Tibial nerve (tissue), 4 donors: ENCODE data around the gene ECEL1. TPM values are rescaled to one million over a fixed set of nuclear protein-coding genes. Genes with fewer than 3 reads are reported as not detected.

ENCODE experiments used
- DNase-seq, 2 donors: peaks; one replicate each; pipeline ENCODE4 v3.0.0-alpha.2; 2019; ENCODE audit warnings: low spot score in 2 of 2
- H3K27ac ChIP-seq, 4 donors: fragments of 200-600 bp; sonication (generic) in 3 of 4; one replicate each; pipeline ENCODE4 v1.5.1; 2017 to 2019; ENCODE audit warnings: mild to moderate bottlenecking in 1 of 4
- H3K27me3 ChIP-seq, 2 donors: fragments of 200-600 bp; sonication (generic) in 1 of 2; one replicate each; pipeline versions ENCODE4 v1.5.1 to v1.6.0; 2017 to 2019
- H3K36me3 ChIP-seq, 3 donors: fragments of 200-600 bp; sonication (generic); one replicate each; pipeline ENCODE4 v1.5.1; 2018 to 2019
- H3K4me1 ChIP-seq, 4 donors: fragments of 200-600 bp; sonication (generic) in 3 of 4; one replicate each; pipeline ENCODE4 v1.5.1; 2017 to 2019
- H3K4me3 ChIP-seq, 4 donors: fragments of 200-600 bp; sonication (generic) in 3 of 4; one replicate each; pipeline ENCODE4 v1.5.1; 2017 to 2019; ENCODE audit warnings: mild to moderate bottlenecking in 1 of 4, moderate library complexity in 1 of 4
- H3K9me3 ChIP-seq, 4 donors: fragments of 200-600 bp; sonication (generic) in 3 of 4; one replicate each; pipeline ENCODE4 v1.5.1; 2017 to 2019
- EP300 ChIP-seq, 2 donors: sonication (generic); formaldehyde crosslinking; IDR thresholded peaks; one replicate each; pipeline ENCODE4 v1.6.1; 2017; ENCODE audit warnings: antibody characterized with exemption in 2 of 2, mild to moderate bottlenecking in 1 of 2
- POLR2A ChIP-seq, 2 donors: fragments of 450-650 bp; IDR thresholded peaks; one replicate each; pipeline ENCODE4 v1.6.1; 2017; ENCODE audit warnings: antibody characterized with exemption in 2 of 2, mild to moderate bottlenecking in 2 of 2, moderate library complexity in 2 of 2
- WGBS, 2 donors: methylation state at CpG; one replicate each; pipeline ENCODE4 v1.1.5; 2018; 5-methylcytosine and 5-hydroxymethylcytosine counted together
- total RNA-seq, 4 donors: library from RNA; depleted of rRNA; stranded (reverse); fragments of >200 nt; gene quantifications; one replicate each; pipeline ENCODE4 v1.1.0, GENCODE V29; 2016
- TF ChIP-seq, protein P1 (sequence below), 5 experiments: fragments of 200-600 bp in 3 of 5; fragments of 450-650 bp in 2 of 5; sonication (generic) in 3 of 5; IDR thresholded peaks; one replicate each; pipeline ENCODE4 v1.5.1; 2016 to 2019; ENCODE audit warnings: antibody characterized with exemption in 5 of 5, mild to moderate bottlenecking in 3 of 5, moderate library complexity in 2 of 5

Gene ECEL1, protein sequence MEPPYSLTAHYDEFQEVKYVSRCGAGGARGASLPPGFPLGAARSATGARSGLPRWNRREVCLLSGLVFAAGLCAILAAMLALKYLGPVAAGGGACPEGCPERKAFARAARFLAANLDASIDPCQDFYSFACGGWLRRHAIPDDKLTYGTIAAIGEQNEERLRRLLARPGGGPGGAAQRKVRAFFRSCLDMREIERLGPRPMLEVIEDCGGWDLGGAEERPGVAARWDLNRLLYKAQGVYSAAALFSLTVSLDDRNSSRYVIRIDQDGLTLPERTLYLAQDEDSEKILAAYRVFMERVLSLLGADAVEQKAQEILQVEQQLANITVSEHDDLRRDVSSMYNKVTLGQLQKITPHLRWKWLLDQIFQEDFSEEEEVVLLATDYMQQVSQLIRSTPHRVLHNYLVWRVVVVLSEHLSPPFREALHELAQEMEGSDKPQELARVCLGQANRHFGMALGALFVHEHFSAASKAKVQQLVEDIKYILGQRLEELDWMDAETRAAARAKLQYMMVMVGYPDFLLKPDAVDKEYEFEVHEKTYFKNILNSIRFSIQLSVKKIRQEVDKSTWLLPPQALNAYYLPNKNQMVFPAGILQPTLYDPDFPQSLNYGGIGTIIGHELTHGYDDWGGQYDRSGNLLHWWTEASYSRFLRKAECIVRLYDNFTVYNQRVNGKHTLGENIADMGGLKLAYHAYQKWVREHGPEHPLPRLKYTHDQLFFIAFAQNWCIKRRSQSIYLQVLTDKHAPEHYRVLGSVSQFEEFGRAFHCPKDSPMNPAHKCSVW
- 1 to 10 TPM in 3 of 4 donors, not detected in 1; 1.0 to 7.3 (median 1.8) TPM for total RNA-seq

- 0 to 13% methylated on average over 33 to 49 of the region's 102 CpGs for WGBS, 2 donors
- Histone ChIP-seq H3K4me1 (peaks cover 0 to 28% (median 0%) of the 10 kb centered on the region in 4 donors), H3K4me3 (peak within 1 kb of the TSS in 1 of 4 donors; percentile 31), H3K27me3 (peaks cover 0 to 64% of the 10 kb centered on the region in 2 donors), H3K36me3 (no peaks in the 10 kb centered on the region), H3K27ac (no peak within 1 kb of the TSS), H3K9me3 (no peaks in the 10 kb centered on the region)
- TF ChIP-seq, protein P1, sequence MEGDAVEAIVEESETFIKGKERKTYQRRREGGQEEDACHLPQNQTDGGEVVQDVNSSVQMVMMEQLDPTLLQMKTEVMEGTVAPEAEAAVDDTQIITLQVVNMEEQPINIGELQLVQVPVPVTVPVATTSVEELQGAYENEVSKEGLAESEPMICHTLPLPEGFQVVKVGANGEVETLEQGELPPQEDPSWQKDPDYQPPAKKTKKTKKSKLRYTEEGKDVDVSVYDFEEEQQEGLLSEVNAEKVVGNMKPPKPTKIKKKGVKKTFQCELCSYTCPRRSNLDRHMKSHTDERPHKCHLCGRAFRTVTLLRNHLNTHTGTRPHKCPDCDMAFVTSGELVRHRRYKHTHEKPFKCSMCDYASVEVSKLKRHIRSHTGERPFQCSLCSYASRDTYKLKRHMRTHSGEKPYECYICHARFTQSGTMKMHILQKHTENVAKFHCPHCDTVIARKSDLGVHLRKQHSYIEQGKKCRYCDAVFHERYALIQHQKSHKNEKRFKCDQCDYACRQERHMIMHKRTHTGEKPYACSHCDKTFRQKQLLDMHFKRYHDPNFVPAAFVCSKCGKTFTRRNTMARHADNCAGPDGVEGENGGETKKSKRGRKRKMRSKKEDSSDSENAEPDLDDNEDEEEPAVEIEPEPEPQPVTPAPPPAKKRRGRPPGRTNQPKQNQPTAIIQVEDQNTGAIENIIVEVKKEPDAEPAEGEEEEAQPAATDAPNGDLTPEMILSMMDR (IDR thresholded peaks at IDR 0.05), result no peak
- TF ChIP-seq EP300 (IDR thresholded peaks at IDR 0.05) (no peak), POLR2A (IDR thresholded peaks at IDR 0.05) (no peak)
- no peak for DNase-seq
These were observed at the start of gene ECEL1 for GRCh38 chr2:232487385-232488096. Gene ECEL1, minus strand, starts transcription at chr2:232487834. Its CDS starts 1,181 bp downstream, at chr2:232486653.

GRCh38 chr2:232537079-232537478 is 49.4 kb upstream of the ECEL1 start:
- no peak for DNase-seq
- no peaks in the 10 kb centered on the region for H3K4me1 ChIP-seq
- no peaks in the 10 kb centered on the region for H3K36me3 ChIP-seq
- no peak overlapping the region for H3K27ac ChIP-seq
- 54 to 65% methylated on average over 3 to 5 of the region's 5 CpGs for WGBS, 2 donors
- peaks cover 0 to 60% of the 10 kb centered on the region in 2 donors for H3K27me3 ChIP-seq
- TF ChIP-seq EP300 (IDR thresholded peaks at IDR 0.05) (no peak), POLR2A (IDR thresholded peaks at IDR 0.05) (no peak)
- TF ChIP-seq, protein P1 (IDR thresholded peaks at IDR 0.05), result no peak
- peaks cover 0 to 7% (median 0%) of the 10 kb centered on the region in 4 donors for H3K9me3 ChIP-seq
- no peak overlapping the region for H3K4me3 ChIP-seq

DNA sequence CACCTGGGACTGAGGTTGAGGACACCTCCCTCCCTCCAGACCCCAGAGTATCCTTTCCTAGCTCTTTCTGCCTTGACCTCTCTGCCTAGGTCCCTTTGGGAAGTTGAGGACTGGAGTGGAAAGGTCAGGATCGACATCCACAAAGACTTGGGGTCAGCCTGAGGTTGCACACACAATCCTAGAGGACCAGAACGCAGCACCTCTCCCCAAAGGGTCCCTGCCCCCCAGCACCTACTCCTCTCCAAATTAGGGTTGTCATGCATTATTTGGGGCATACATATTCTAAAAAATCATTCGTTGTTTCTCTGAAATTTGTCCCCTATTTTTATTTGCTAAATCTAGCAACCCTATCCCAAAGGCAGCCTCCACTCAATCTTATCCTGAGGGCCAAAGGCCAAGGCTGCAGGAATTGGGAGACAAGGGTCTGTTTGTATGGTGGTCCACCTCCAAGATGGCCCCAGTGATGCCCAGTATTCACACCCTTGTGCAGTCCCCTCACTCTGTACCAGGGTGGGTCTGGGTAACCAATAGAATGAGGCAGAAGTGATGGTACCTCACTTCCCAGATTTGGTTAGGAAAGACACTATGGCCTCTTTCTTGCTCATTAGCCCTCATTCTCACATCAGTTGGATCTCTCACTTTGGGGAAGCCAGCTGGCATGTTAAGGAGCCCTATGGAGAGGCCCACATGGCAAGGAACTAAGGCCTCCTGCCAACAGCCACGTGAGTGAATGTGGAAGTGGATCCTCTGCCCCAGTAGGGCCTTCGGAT is 48.3 kb upstream of the ECEL1 start:
- peaks cover 0 to 7% (median 0%) of the 10 kb centered on the region in 4 donors for H3K9me3 ChIP-seq
- peaks cover 0 to 61% of the 10 kb centered on the region in 2 donors for H3K27me3 ChIP-seq
- no peak for TF ChIP-seq EP300 (IDR thresholded peaks at IDR 0.05)
- TF ChIP-seq, protein P1 (IDR thresholded peaks at IDR 0.05), result no peak
- TF ChIP-seq POLR2A (IDR thresholded peaks at IDR 0.05), result no peak
- 81 to 85% methylated on average over 5 of the region's 5 CpGs for WGBS, 2 donors
- H3K4me1 ChIP-seq, result no peaks in the 10 kb centered on the region
- H3K4me3 ChIP-seq, result no peak overlapping the region
- no peak for DNase-seq
- H3K36me3 ChIP-seq, result no peaks in the 10 kb centered on the region
- H3K27ac ChIP-seq, result no peak overlapping the region

- TF ChIP-seq POLR2A (IDR thresholded peaks at IDR 0.05), result no peak
- H3K27me3 ChIP-seq, result peaks cover 0 to 69% of the 10 kb centered on the region in 2 donors
These were observed 47.5 kb upstream of the ECEL1 start for GRCh38 chr2:232534940-232535651.

More at GRCh38 chr2:232534940-232535651, 47.5 kb upstream of the ECEL1 start:
- H3K4me1 ChIP-seq, result no peaks in the 10 kb centered on the region
- 53 to 63% methylated on average over 14 of the region's 14 CpGs for WGBS, 2 donors
- peaks cover 0 to 7% (median 0%) of the 10 kb centered on the region in 4 donors for H3K9me3 ChIP-seq
- no peak for DNase-seq
- H3K27ac ChIP-seq, result no peak overlapping the region
- no peak overlapping the region for H3K4me3 ChIP-seq
- no peaks in the 10 kb centered on the region for H3K36me3 ChIP-seq
